HG03060 (cell line): Measurements from ENCODE around the gene ARID1A.

ENCODE experiments used
- ATAC-seq: cut with Tn5 transposase; IDR thresholded peaks from one replicate; pipeline ENCODE4 v1.9.1; 2021; ENCODE audit warnings: low read depth, moderate number of reproducible peaks; ENCODE audit not compliant: unreplicated experiment

Gene ARID1A

GRCh38 chr1:26752519-26752918 lies 56.7 kb downstream of the ARID1A start:
- ATAC-seq = no peak

- no peak for ATAC-seq
These were observed 58.5 kb downstream of the ARID1A start for GRCh38 chr1:26754086-26754874.

GRCh38 chr1:26758358-26758757 lies 62.5 kb downstream of the ARID1A start:
- ATAC-seq = no peak

- no peak for ATAC-seq
These were observed 63.7 kb downstream of the ARID1A start for GRCh38 chr1:26759531-26759930.

- ATAC-seq = no peak
These were observed 65.4 kb downstream of the ARID1A start for GRCh38 chr1:26761217-26761616.

- ATAC-seq = no peak
These were observed 71.9 kb downstream of the ARID1A start for GRCh38 chr1:26767714-26768113.

GRCh38 chr1:26768755-26769154 lies 72.9 kb downstream of the ARID1A start:
- ATAC-seq = no peak

GRCh38 chr1:26771285-26771642 lies 75.4 kb downstream of the ARID1A start:
- no peak for ATAC-seq

GRCh38 chr1:26771643-26772321 lies 76.0 kb downstream of the ARID1A start:
- no peak for ATAC-seq

- no peak for ATAC-seq
These were observed 76.9 kb downstream of the ARID1A start for GRCh38 chr1:26772687-26773086.

GRCh38 chr1:26774462-26774861 lies 78.6 kb downstream of the ARID1A start:
- no peak for ATAC-seq

- no peak for ATAC-seq
These were observed 79.9 kb downstream of the ARID1A start for GRCh38 chr1:26775666-26776065.

GRCh38 chr1:26779098-26779668 lies 83.4 kb downstream of the ARID1A start:
- ATAC-seq = no peak

- no peak for ATAC-seq
These were observed 84.6 kb downstream of the ARID1A start for GRCh38 chr1:26780344-26780957.

- ATAC-seq = no peak
These were observed 85.5 kb downstream of the ARID1A start for GRCh38 chr1:26781206-26781825.

GRCh38 chr1:26782521-26783212 lies 86.9 kb downstream of the ARID1A start:
- ATAC-seq = no peak

GRCh38 chr1:26783646-26784022 lies 87.8 kb downstream of the ARID1A start:
- no peak for ATAC-seq

- ATAC-seq = no peak
These were observed 88.4 kb downstream of the ARID1A start for GRCh38 chr1:26784023-26784871.

- ATAC-seq = no peak
These were observed 89.1 kb downstream of the ARID1A start for GRCh38 chr1:26784886-26785285.
